HFFc6 (cell line): ENCODE results near the gene HEATR9. TPM values are rescaled to one million over a fixed set of nuclear protein-coding genes. Genes with fewer than 3 reads are reported as not detected.
"Not testable (repeated sequence)": the region's sequence is repeated elsewhere in the genome, so short reads cannot be mapped to it uniquely, and the experiment has no call there.

Experiments
- DNase-seq: peaks from one replicate; pipeline ENCODE4 v3.0.0-alpha.2; 2018
- H3K27ac Mint-ChIP-seq: 2 replicates; pipeline ENCODE4 v1.8.0; 2020; ENCODE audit warnings: mild to moderate bottlenecking, mixed read lengths
- H3K27me3 Mint-ChIP-seq: 2 replicates; pipeline ENCODE4 v1.8.0; 2021; ENCODE audit warnings: mild to moderate bottlenecking, moderate library complexity, mixed read lengths; ENCODE audit not compliant: insufficient read depth
- H3K36me3 Mint-ChIP-seq: 2 replicates; pipeline ENCODE4 v1.8.0; 2021; ENCODE audit warnings: low read depth, mixed read lengths
- H3K4me1 Mint-ChIP-seq: 2 replicates; pipeline ENCODE4 v1.8.0; 2020; ENCODE audit warnings: low read depth, mixed read lengths
- H3K4me3 Mint-ChIP-seq: 2 replicates; pipeline ENCODE4 v1.8.0; 2020; ENCODE audit warnings: mild to moderate bottlenecking, moderate library complexity, mixed read lengths
- H3K9me3 Mint-ChIP-seq: 2 replicates; pipeline ENCODE4 v1.8.0; 2020; ENCODE audit warnings: mild to moderate bottlenecking, mixed read lengths
- CTCF ChIP-seq: fragments of 200-600 bp; sonication (generic); IDR thresholded peaks from 2 replicates; pipeline ENCODE4 v1.5.0; 2021; ENCODE audit warnings: antibody characterized with exemption, mild to moderate bottlenecking
- total RNA-seq, 6 experiments: library from RNA; stranded (reverse); fragmentation: NEBNext Ultra II Directional; extraction: Animal tissue kit (Norgen Biotek cat#: 25700); gene quantifications; 2 replicates in 1 of 6; 3 replicates in 5 of 6; pipeline ENCODE4 v1.2.3, GENCODE V29; 2021

The HEATR9 gene
- total RNA-seq, 6 experiments from 2014 or later: not detected

- TF ChIP-seq CTCF: no peak
- no peak overlapping the region for H3K4me3 Mint-ChIP-seq
- peaks cover 23% of the 10 kb centered on the region for H3K4me1 Mint-ChIP-seq
- H3K27ac Mint-ChIP-seq: no peak overlapping the region
- H3K27me3 Mint-ChIP-seq: peaks cover 1% of the 10 kb centered on the region
- no peaks in the 10 kb centered on the region for H3K36me3 Mint-ChIP-seq
- no peak for DNase-seq
- no peaks in the 10 kb centered on the region for H3K9me3 Mint-ChIP-seq
Measured at GRCh38 chr17:35898283-35899070, 29.8 kb upstream of the HEATR9 start.

DNA sequence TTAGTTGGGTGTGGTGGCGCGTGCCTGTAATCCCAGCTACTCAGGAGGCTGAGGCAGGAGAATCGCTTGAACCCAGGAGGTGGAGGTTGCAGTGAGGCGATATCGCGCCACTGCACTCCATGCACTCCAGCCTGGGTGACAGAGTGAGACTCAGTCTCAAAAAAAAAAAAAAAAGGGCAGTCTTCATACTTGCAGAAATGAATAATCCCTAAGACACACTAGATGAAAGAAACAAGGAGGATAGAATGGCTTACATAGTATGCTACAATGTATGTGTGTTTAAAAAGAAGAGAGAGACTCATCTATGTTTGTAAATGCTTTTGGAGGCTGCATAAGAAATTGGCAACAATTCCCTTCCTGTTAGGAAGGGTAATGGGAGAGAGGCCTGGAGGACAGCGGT lies 29.1 kb upstream of the HEATR9 start:
- peaks cover 23% of the 10 kb centered on the region for H3K4me1 Mint-ChIP-seq
- not testable (repeated sequence) for H3K27ac Mint-ChIP-seq

DNA sequence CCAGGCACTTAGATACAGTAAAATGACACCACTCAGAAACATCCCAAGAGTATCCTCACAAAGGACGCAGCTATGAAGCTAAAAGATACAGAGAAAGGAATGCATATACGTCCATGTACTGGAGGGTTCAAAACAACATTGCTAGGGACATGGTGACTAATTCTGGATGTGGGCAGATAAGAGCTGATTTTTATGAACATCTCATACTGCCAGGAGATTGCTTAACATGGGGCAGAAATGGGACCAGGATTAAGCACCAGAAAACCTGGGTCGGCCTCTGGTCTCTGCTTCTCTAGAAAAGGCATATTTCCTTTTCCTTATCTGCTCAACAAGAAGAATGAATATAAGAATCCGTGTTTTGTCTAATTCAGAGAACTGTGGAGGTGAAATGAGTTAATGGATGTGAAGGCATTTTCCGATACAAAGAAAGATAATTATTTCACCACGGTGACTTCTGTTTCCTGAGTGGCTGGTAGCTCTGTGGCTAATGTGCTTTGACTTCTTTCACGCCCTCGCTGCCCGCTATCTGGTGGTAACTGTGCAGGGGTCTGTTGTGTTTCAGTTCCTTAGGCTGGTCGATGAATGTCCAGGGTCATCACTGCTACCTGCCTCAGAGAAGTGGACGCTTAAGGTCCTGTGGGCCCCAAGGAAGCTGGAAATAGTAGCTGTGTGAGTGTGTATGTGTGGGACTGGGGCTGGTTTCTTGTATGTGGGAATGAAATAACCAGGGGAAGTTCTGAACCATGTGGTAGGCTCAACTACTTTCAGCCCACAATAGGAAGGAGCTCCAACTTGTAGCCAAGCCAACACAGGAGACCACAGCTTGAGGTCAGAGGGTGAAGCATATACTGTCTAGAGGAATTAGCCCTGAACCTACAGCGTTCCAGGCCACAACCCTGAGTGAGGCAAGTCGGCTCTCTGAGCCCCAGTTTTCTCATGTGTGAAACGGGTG lies 27.2 kb upstream of the HEATR9 start:
- H3K4me3 Mint-ChIP-seq: no peak overlapping the region

More for the DNA sequence above, 29.1 kb upstream of the HEATR9 start:
- not testable (repeated sequence) for H3K4me3 Mint-ChIP-seq, H3K27me3 Mint-ChIP-seq, H3K9me3 Mint-ChIP-seq, H3K36me3 Mint-ChIP-seq, DNase-seq

GRCh38 chr17:35894206-35894605 lies 25.5 kb upstream of the HEATR9 start:
- Mint-ChIP-seq H3K4me1 (peaks cover 30% of the 10 kb centered on the region), H3K4me3 (no peak overlapping the region), H3K27me3 (peaks cover 4% of the 10 kb centered on the region), H3K36me3 (no peaks in the 10 kb centered on the region), H3K9me3 (no peaks in the 10 kb centered on the region), H3K27ac (no peak overlapping the region)
- no peak for TF ChIP-seq CTCF
- DNase-seq: no peak

More for the DNA sequence above, 27.2 kb upstream of the HEATR9 start:
- H3K4me1 Mint-ChIP-seq: peaks cover 26% of the 10 kb centered on the region
- no peaks in the 10 kb centered on the region for H3K9me3 Mint-ChIP-seq
- no peak for TF ChIP-seq CTCF
- no peak overlapping the region for H3K27ac Mint-ChIP-seq
- peak; percentile 43 for DNase-seq
- no peaks in the 10 kb centered on the region for H3K36me3 Mint-ChIP-seq
- peaks cover 1% of the 10 kb centered on the region for H3K27me3 Mint-ChIP-seq

DNA sequence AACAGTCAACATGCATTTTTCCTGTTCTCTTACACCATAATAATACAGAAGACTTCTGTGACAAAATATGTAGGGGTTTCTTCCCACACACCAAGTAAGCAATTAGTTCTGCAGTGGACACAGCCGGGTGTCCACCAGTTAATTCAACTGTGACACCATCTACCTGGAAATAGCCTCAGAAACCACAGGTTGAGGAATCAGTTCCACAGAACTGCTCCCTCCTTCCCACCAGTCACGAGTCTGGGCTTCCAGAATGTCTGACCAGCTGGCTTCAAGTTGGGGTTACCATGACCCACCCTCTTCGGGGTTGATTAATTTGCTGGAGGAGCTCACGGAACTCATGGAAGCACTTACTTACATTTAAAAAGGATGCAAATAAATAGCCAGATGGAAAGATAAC lies 25.1 kb upstream of the HEATR9 start:
- peaks cover 30% of the 10 kb centered on the region for H3K4me1 Mint-ChIP-seq
- H3K36me3 Mint-ChIP-seq: no peaks in the 10 kb centered on the region
- H3K27ac Mint-ChIP-seq: no peak overlapping the region
- H3K27me3 Mint-ChIP-seq: peaks cover 4% of the 10 kb centered on the region
- DNase-seq: no peak
- H3K9me3 Mint-ChIP-seq: no peaks in the 10 kb centered on the region
- H3K4me3 Mint-ChIP-seq: no peak overlapping the region
- no peak for TF ChIP-seq CTCF
